B cell (primary cell): ENCODE data around the gene F13A1. TPM values are rescaled to one million over a fixed set of nuclear protein-coding genes. Genes with fewer than 3 reads are reported as not detected.

Source experiments
- ATAC-seq: fragments of 200-7000 bp; cut with Tn5 transposase; one replicate; pipeline ENCODE4 v1.10.0; 2021; ENCODE audit warnings: low read depth, mild to moderate bottlenecking, moderate number of reproducible peaks, moderate library complexity
- CTCF ChIA-PET: fragments of 350-600 bp; sonication (Branson Sonifier 250); formaldehyde crosslinking; loops from one replicate; lab custom pipeline; 2021; ENCODE audit warnings: antibody characterized with exemption, inconsistent platforms; lab: Charles Lee
- POLR2A ChIA-PET: fragments of 350-600 bp; sonication (Branson Sonifier 250); formaldehyde crosslinking; loops from one replicate; lab custom pipeline; 2021; ENCODE audit warnings: antibody characterized with exemption; lab: Charles Lee
- DNase-seq: peaks from one replicate; pipeline ENCODE4 v3.0.0; 2013
- H2AFZ ChIP-seq: 2 replicates; pipeline ENCODE4 v1.6.1; 2012; ENCODE audit warnings: mild to moderate bottlenecking, low read depth, low read length; ENCODE audit not compliant: insufficient read depth, poor library complexity, severe bottlenecking
- H3K27ac ChIP-seq, 2 donors: 1 replicate in 1 of 2; 2 replicates in 1 of 2; pipeline ENCODE4 v1.5.1; 2012 to 2013; ENCODE audit warnings: low read length in 2 of 2, mild to moderate bottlenecking in 2 of 2, moderate library complexity in 1 of 2
- H3K27me3 ChIP-seq, 4 experiments: fragments of 200-600 bp in 1 of 4; sonication (generic) in 1 of 4; replicated peaks in 1 of 4; 1 replicate in 2 of 4; 2 replicates in 2 of 4; pipeline versions ENCODE4 v1.6.1 to v1.7.0; 2013 to 2016; ENCODE audit warnings: low read length in 3 of 4, mild to moderate bottlenecking in 2 of 4, mixed read lengths in 1 of 4, moderate library complexity in 1 of 4; ENCODE audit not compliant: insufficient read depth in 4 of 4, control insufficient read depth in 3 of 4; ENCODE audit errors: control extremely low read depth in 1 of 4
- H3K36me3 ChIP-seq, 2 experiments: replicated peaks in 1 of 2; 1 replicate in 1 of 2; 2 replicates in 1 of 2; pipeline versions ENCODE4 v1.6.1 to v1.7.1; 2013; ENCODE audit warnings: low read length in 1 of 2; ENCODE audit not compliant: insufficient read depth in 2 of 2, control insufficient read depth in 1 of 2; ENCODE audit errors: control extremely low read depth in 1 of 2, extremely low read depth in 1 of 2
- H3K4me1 ChIP-seq, 2 donors: fragments of 200-600 bp in 1 of 2; sonication (generic) in 1 of 2; 1 replicate in 1 of 2; 2 replicates in 1 of 2; pipeline versions ENCODE4 v1.5.1 to v1.6.1; 2013 to 2017; ENCODE audit warnings: low read length in 2 of 2; ENCODE audit not compliant: control insufficient read depth in 2 of 2, insufficient read depth in 2 of 2
- H3K4me2 ChIP-seq: replicated peaks from 2 replicates; pipeline ENCODE3; 2012; ENCODE audit warnings: mild to moderate bottlenecking, low read depth, low read length; ENCODE audit not compliant: poor library complexity, severe bottlenecking
- H3K4me3 ChIP-seq, 5 experiments: fragments of 200-600 bp in 1 of 5; sonication (generic) in 1 of 5; 1 replicate in 3 of 5; 2 replicates in 2 of 5; pipeline versions ENCODE4 v1.5.1 to v1.7.0; 2011 to 2016; ENCODE audit warnings: low read length in 4 of 5, mild to moderate bottlenecking in 4 of 5, low read depth in 2 of 5, control low read depth in 1 of 5, moderate library complexity in 1 of 5; ENCODE audit not compliant: insufficient read depth in 1 of 5; ENCODE audit errors: control extremely low read depth in 1 of 5, extremely low read depth in 1 of 5
- H3K79me2 ChIP-seq: fragments of 200-600 bp; sonication (generic); one replicate; pipeline ENCODE4 v1.6.0; 2016; ENCODE audit warnings: low read length; ENCODE audit not compliant: control insufficient read depth, insufficient read depth
- H3K9ac ChIP-seq: fragments of 200-600 bp; sonication (generic); 2 replicates; pipeline ENCODE4 v1.6.1; 2017; ENCODE audit warnings: mild to moderate bottlenecking, low read length, moderate library complexity
- H3K9me3 ChIP-seq, 3 donors: one replicate each; pipeline versions ENCODE4 v1.6.1 to v1.7.1; 2013; ENCODE audit warnings: low read length in 2 of 3; ENCODE audit not compliant: control insufficient read depth in 2 of 3, insufficient read depth in 1 of 3; ENCODE audit errors: control extremely low read depth in 1 of 3
- H4K20me1 ChIP-seq: 2 replicates; pipeline ENCODE4 v1.6.0; 2012; ENCODE audit warnings: mild to moderate bottlenecking, low read length; ENCODE audit not compliant: insufficient read depth, control insufficient read depth, poor library complexity, severe bottlenecking
- H3K27ac Mint-ChIP-seq: one replicate; pipeline ENCODE4 v1.8.0; 2021; ENCODE audit warnings: mixed read lengths
- H3K27me3 Mint-ChIP-seq: one replicate; pipeline ENCODE4 v1.8.0; 2021; ENCODE audit warnings: mixed read lengths
- H3K4me1 Mint-ChIP-seq: one replicate; pipeline ENCODE4 v1.8.0; 2021; ENCODE audit warnings: mixed read lengths
- H3K4me3 Mint-ChIP-seq: one replicate; pipeline ENCODE4 v1.8.0; 2021; ENCODE audit warnings: mixed read lengths
- H3K9me3 Mint-ChIP-seq: one replicate; pipeline ENCODE4 v1.8.0; 2022; ENCODE audit warnings: mixed read lengths; ENCODE audit not compliant: insufficient read depth
- EZH2 ChIP-seq: IDR thresholded peaks from 2 replicates; pipeline ENCODE4 v1.6.1; 2012; ENCODE audit warnings: borderline replicate concordance, low read depth, mild to moderate bottlenecking, moderate library complexity, low read length; ENCODE audit not compliant: insufficient read depth, poor library complexity, severe bottlenecking
- WGBS: methylation state at CpG from one replicate; pipeline ENCODE4 v1.1.5; 2013; ENCODE audit warnings: missing lambda C conversion rate; ENCODE audit not compliant: insufficient coverage; 5-methylcytosine and 5-hydroxymethylcytosine counted together
- intact Hi-C: fragments of 100-400 bp; cut with micrococcal nuclease; formaldehyde crosslinking; loops from one replicate; pipeline ENCODE4 v1.10.0; 2022
- polyA minus RNA-seq: library from RNA; depleted of rRNA, polyadenylated mRNA; stranded (reverse); fragments of >200 nt; gene quantifications from 2 replicates; pipeline ENCODE4 v1.2.3, GENCODE V29; 2012
- polyA plus RNA-seq: library from polyadenylated mRNA; depleted of rRNA; stranded (reverse); fragments of >200 nt; gene quantifications from 2 replicates; pipeline ENCODE4 v1.2.3, GENCODE V29; 2012
- total RNA-seq, 2 donors: library from RNA; stranded (reverse); fragments of 120-200 nt in 1 of 2; gene quantifications; 1 replicate in 1 of 2; 2 replicates in 1 of 2; pipeline versions ENCODE4 v1.2.3 to v1.2.4, GENCODE V29; 2013 to 2022
- TF ChIP-seq, protein P1 (sequence below): fragments of 200-600 bp; IDR thresholded peaks from one replicate; pipeline ENCODE4 v1.8.0; 2022; ENCODE audit warnings: antibody characterized with exemption, mild to moderate bottlenecking

Gene F13A1
- total RNA-seq = 2.0 and 2.2 TPM in 2 replicates
- total RNA-seq (2013) = 31.8 TPM
- polyA plus RNA-seq = 0.43 and 1.7 TPM in 2 replicates
- polyA minus RNA-seq = 1.5 and 12.2 TPM in 2 replicates

DNA sequence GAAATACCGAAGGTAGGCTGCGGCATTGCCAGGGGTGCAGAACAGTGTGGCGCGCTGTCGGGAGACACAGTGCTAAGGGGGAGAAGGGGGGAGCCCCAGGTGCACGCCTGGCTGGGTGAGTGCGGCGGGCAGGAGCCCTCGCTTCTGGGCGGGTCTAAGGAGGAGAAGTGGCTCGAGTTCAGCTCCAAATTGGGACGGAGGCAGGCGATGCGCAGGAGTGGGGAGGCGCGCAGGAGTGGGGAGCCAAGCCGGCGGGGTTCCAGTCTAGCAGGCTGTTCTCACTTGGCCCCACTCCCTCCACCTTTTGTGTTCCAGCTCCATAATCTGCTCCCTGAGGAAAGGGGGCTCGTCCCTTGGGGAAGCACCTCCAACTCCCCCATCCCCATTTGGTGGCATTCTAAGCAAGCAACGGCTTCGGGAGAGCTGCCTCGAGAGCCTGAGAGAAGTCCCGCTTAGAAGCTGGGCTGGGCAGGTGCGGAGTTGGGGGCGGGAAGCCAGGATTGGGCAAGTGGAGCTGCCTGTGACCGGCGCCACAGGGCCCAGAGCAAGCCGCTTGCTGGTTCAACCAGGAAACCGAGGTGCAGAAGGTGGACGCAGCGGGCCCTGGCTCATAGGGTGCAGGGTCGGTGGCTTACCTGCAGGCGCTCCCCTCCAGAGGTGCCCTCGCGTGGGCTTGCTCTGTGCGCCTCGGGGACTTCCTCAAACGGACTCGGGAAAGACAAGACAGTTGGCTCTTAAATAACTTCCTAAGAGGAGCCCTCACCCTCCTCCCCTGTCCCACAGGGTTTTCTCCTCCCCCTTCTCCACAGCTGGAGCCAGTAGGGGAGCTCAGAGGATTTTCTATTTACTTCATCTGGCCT, at the start of gene F13A1:
F13A1 (minus strand) TSS at position 711 of the 860 bp plus-strand sequence. CDS start 1,998 bp downstream, outside the sequence.
- no peaks in the 10 kb centered on the region for H3K36me3 ChIP-seq
- H3K4me2 ChIP-seq = peak within 1 kb of the TSS; percentile 80
- H3K27ac ChIP-seq = no peak within 1 kb of the TSS
- peak within 1 kb of the TSS; percentile 34 for H3K9ac ChIP-seq
- H3K27me3 Mint-ChIP-seq = peaks cover 63% of the 10 kb centered on the region
- peaks cover 17 to 21% of the 10 kb centered on the region in 2 donors for H3K4me1 ChIP-seq
- ATAC-seq = peak; percentile 80
- no peaks in the 10 kb centered on the region for H3K9me3 Mint-ChIP-seq
- peaks cover 0 to 6% (median 0%) of the 10 kb centered on the region in 3 donors for H3K9me3 ChIP-seq
- H3K79me2 ChIP-seq = no peaks in the 10 kb centered on the region
- intact Hi-C loops = no loop called here
- ChIA-PET POLR2A (interaction anchor here (0.7 kb wide), 1 partner anchor 52 kb away, joined by 3 read pairs; no protein-coding TSS in a partner anchor), CTCF (interaction anchor here (0.7 to 1.6 kb wide), 2 partner anchors 226 to 263 kb away, joined by 3 read pairs; no protein-coding TSS in a partner anchor)
- H3K27me3 ChIP-seq = peaks cover 0 to 53% (median 29%) of the 10 kb centered on the region in 4 experiments
- peak; percentile 45 for DNase-seq
- peak within 1 kb of the TSS; percentile 22 for H3K27ac Mint-ChIP-seq
- TF ChIP-seq EZH2 = no peak
- TF ChIP-seq, protein P1, sequence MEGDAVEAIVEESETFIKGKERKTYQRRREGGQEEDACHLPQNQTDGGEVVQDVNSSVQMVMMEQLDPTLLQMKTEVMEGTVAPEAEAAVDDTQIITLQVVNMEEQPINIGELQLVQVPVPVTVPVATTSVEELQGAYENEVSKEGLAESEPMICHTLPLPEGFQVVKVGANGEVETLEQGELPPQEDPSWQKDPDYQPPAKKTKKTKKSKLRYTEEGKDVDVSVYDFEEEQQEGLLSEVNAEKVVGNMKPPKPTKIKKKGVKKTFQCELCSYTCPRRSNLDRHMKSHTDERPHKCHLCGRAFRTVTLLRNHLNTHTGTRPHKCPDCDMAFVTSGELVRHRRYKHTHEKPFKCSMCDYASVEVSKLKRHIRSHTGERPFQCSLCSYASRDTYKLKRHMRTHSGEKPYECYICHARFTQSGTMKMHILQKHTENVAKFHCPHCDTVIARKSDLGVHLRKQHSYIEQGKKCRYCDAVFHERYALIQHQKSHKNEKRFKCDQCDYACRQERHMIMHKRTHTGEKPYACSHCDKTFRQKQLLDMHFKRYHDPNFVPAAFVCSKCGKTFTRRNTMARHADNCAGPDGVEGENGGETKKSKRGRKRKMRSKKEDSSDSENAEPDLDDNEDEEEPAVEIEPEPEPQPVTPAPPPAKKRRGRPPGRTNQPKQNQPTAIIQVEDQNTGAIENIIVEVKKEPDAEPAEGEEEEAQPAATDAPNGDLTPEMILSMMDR = no peak
- peak within 1 kb of the TSS; percentile 77 for H3K4me3 Mint-ChIP-seq
- H2AFZ ChIP-seq = peak within 1 kb of the TSS; percentile 46
- H3K4me3 ChIP-seq = peak within 1 kb of the TSS in 3 of 5 experiments; percentile 10 to 29 (median 27)
- H3K4me1 Mint-ChIP-seq = peaks cover 25% of the 10 kb centered on the region
- no peaks in the 10 kb centered on the region for H4K20me1 ChIP-seq
- WGBS = 12% methylated on average over 39 of the region's 39 CpGs

DNA sequence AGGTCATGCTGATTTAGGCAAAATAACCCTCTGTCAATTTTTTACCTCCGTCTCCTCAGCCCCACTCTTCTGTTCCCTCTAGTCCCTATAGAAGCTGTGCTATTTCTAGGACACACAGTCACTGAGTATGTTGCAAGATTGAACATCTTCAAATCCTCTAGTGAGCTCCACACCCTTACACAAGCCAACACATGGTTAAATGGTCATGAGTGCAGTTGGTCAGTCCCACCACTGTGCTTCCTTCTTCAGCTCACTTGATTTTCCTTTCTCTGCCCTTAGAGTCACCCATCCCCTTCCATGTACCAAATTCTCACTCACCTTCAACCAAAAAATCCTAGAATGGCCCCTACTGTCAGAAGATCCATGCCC, 48.2 kb upstream of the F13A1 start:
- H3K27ac Mint-ChIP-seq = no peak overlapping the region
- 100% methylated on average over 1 of the region's 1 CpG for WGBS
- no peak overlapping the region for H3K4me3 Mint-ChIP-seq
- Histone ChIP-seq H4K20me1 (no peaks in the 10 kb centered on the region), H3K4me1 (no peaks in the 10 kb centered on the region), H3K9me3 (no peaks in the 10 kb centered on the region), H3K27me3 (no peaks in the 10 kb centered on the region), H3K79me2 (no peaks in the 10 kb centered on the region), H2AFZ (no peak overlapping the region), H3K4me2 (no peak overlapping the region), H3K36me3 (no peaks in the 10 kb centered on the region), H3K27ac (no peak overlapping the region), H3K9ac (no peak overlapping the region), H3K4me3 (no peak overlapping the region)
- intact Hi-C loops = no loop called here
- no peak for TF ChIP-seq EZH2
- TF ChIP-seq, protein P1 = no peak
- H3K4me1 Mint-ChIP-seq = no peaks in the 10 kb centered on the region
- H3K27me3 Mint-ChIP-seq = no peaks in the 10 kb centered on the region
- DNase-seq = no peak
- peaks cover 4% of the 10 kb centered on the region for H3K9me3 Mint-ChIP-seq
- ATAC-seq = no peak
- POLR2A ChIA-PET = no interaction called here
- CTCF ChIA-PET = no interaction called here
